Liver (tissue), 9 donors: ENCODE results near the gene APRT. TPM values are rescaled to one million over a fixed set of nuclear protein-coding genes. Genes with fewer than 3 reads are reported as not detected.

ENCODE experiments used
- DNase-seq: peaks from one replicate; pipeline ENCODE4 v3.0.0-alpha.2; 2017; ENCODE audit warnings: low spot score
- H3K27ac ChIP-seq, 2 donors: one replicate each; pipeline ENCODE4 v1.7.0; 2013; ENCODE audit warnings: inconsistent platforms in 2 of 2, low read length in 2 of 2, control low read depth in 1 of 2, low read depth in 1 of 2, mild to moderate bottlenecking in 1 of 2
- H3K27me3 ChIP-seq, 4 donors: one replicate each; pipeline versions ENCODE4 v1.6.1 to v1.7.0; 2013; ENCODE audit warnings: low read length in 3 of 4, inconsistent platforms in 1 of 4, mild to moderate bottlenecking in 1 of 4, moderate library complexity in 1 of 4; ENCODE audit not compliant: control insufficient read depth in 4 of 4, insufficient read depth in 4 of 4
- H3K36me3 ChIP-seq, 4 donors: one replicate each; pipeline versions ENCODE4 v1.6.1 to v1.7.0; 2013; ENCODE audit warnings: low read length in 3 of 4, mild to moderate bottlenecking in 3 of 4, low read depth in 1 of 4, moderate library complexity in 1 of 4; ENCODE audit not compliant: control insufficient read depth in 4 of 4, insufficient read depth in 3 of 4
- H3K4me1 ChIP-seq, 4 donors: one replicate each; pipeline versions ENCODE4 v1.6.1 to v1.7.0; 2013; ENCODE audit warnings: low read length in 3 of 4, mild to moderate bottlenecking in 3 of 4, moderate library complexity in 1 of 4; ENCODE audit not compliant: control insufficient read depth in 4 of 4, insufficient read depth in 4 of 4
- H3K4me3 ChIP-seq, 3 donors: one replicate each; pipeline versions ENCODE4 v1.6.1 to v1.7.0; 2013; ENCODE audit warnings: low read length in 3 of 3, control low read depth in 1 of 3, low read depth in 1 of 3, mild to moderate bottlenecking in 1 of 3
- H3K9ac ChIP-seq, 2 donors: one replicate each; pipeline ENCODE4 v1.7.0; 2013; ENCODE audit warnings: low read length in 2 of 2, mild to moderate bottlenecking in 2 of 2, moderate library complexity in 2 of 2, control low read depth in 1 of 2, low read depth in 1 of 2
- H3K9me3 ChIP-seq, 4 donors: one replicate each; pipeline versions ENCODE4 v1.6.1 to v1.7.0; 2013; ENCODE audit warnings: low read length in 3 of 4; ENCODE audit not compliant: control insufficient read depth in 4 of 4
- CTCF ChIP-seq: fragments of 150-350 bp; IDR thresholded peaks from 2 replicates; pipeline ENCODE4 v1.5.1; 2017; ENCODE audit warnings: improper control_type of control experiment, low read depth, low read length; ENCODE audit not compliant: missing input control
- EGR1 ChIP-seq, 2 donors: IDR thresholded peaks; 2 replicates each; pipeline ENCODE4 v1.6.1; 2016 to 2018; ENCODE audit warnings: antibody characterized with exemption in 2 of 2, low read depth in 2 of 2
- FOXA1 ChIP-seq: IDR thresholded peaks from 2 replicates; pipeline ENCODE4 v1.6.1; 2016; ENCODE audit warnings: antibody characterized with exemption
- FOXA2 ChIP-seq: IDR thresholded peaks from 2 replicates; pipeline ENCODE4 v1.6.1; 2016; ENCODE audit warnings: antibody characterized with exemption
- GABPA ChIP-seq, 2 donors: IDR thresholded peaks in 1 of 2; conservative IDR thresholded peaks in 1 of 2; 2 replicates each; pipeline ENCODE4 v1.6.1; 2016; ENCODE audit warnings: antibody characterized with exemption in 2 of 2, mild to moderate bottlenecking in 1 of 2, moderate library complexity in 1 of 2
- HNF4A ChIP-seq, 2 donors: conservative IDR thresholded peaks; 2 replicates each; pipeline ENCODE4 v1.6.1; 2016; ENCODE audit warnings: antibody characterized with exemption in 2 of 2, mild to moderate bottlenecking in 2 of 2
- HNF4G ChIP-seq: IDR thresholded peaks from 2 replicates; pipeline ENCODE4 v1.6.1; 2016; ENCODE audit warnings: antibody characterized with exemption
- JUND ChIP-seq, 2 donors: IDR thresholded peaks; 2 replicates each; pipeline ENCODE4 v1.6.1; 2016; ENCODE audit warnings: antibody characterized with exemption in 2 of 2
- MAX ChIP-seq: IDR thresholded peaks from 2 replicates; pipeline ENCODE4 v1.6.1; 2016; ENCODE audit warnings: antibody characterized with exemption
- NR2F2 ChIP-seq: IDR thresholded peaks from 2 replicates; pipeline ENCODE4 v1.6.1; 2016; ENCODE audit warnings: antibody characterized with exemption
- RAD21 ChIP-seq, 2 donors: IDR thresholded peaks; 2 replicates each; pipeline ENCODE4 v1.6.1; 2016; ENCODE audit warnings: antibody characterized with exemption in 2 of 2, mild to moderate bottlenecking in 2 of 2
- REST ChIP-seq: IDR thresholded peaks from 2 replicates; pipeline ENCODE4 v1.6.1; 2016; ENCODE audit warnings: antibody characterized with exemption, mild to moderate bottlenecking
- RXRA ChIP-seq, 2 donors: IDR thresholded peaks; 2 replicates each; pipeline ENCODE4 v1.6.1; 2017 to 2018; ENCODE audit warnings: antibody characterized with exemption in 2 of 2, mild to moderate bottlenecking in 1 of 2
- SP1 ChIP-seq: IDR thresholded peaks from 2 replicates; pipeline ENCODE4 v1.6.1; 2018; ENCODE audit warnings: antibody characterized with exemption, mild to moderate bottlenecking
- TAF1 ChIP-seq: conservative IDR thresholded peaks from 2 replicates; pipeline ENCODE4 v1.6.1; 2016; ENCODE audit warnings: antibody characterized with exemption, mild to moderate bottlenecking
- ZBTB33 ChIP-seq: IDR thresholded peaks from 2 replicates; pipeline ENCODE4 v1.6.1; 2016; ENCODE audit warnings: antibody characterized with exemption
- WGBS: extraction: QIAGEN DNeasy Blood & Tissue Kit; methylation state at CpG from one replicate; pipeline ENCODE4 v1.1.7; 2013; 5-methylcytosine and 5-hydroxymethylcytosine counted together
- polyA plus RNA-seq, 2 donors: library from polyadenylated mRNA; stranded (reverse) in 1 of 2; unstranded in 1 of 2; fragments of 200-250 nt in 1 of 2; fragments of >200 nt in 1 of 2; fragmentation: Nextera tagmentation in 1 of 2; extraction: Ambion mirVana in 1 of 2; gene quantifications; one replicate each; pipeline versions ENCODE4 v1.2.1 to v1.2.3, GENCODE V29; 2013 to 2015
- total RNA-seq, 2 donors: library from RNA; depleted of rRNA; stranded (reverse); fragments of >200 nt; gene quantifications; one replicate each; pipeline ENCODE4 v1.2.3, GENCODE V29; 2014
- donor health status: healthy.
- donor health status: healthy.
- donor health status: healthy.
- donor health status: healthy.
- donor health status: healthy.

APRT gene
- total and polyA plus RNA-seq, 4 donors, result 27.9 to 160 (median 94.4) TPM

GRCh38 chr16:88838566-88838965 is 26.8 kb upstream of the APRT start:
- Histone ChIP-seq H3K4me1 (no peaks in the 10 kb centered on the region), H3K27ac (no peak overlapping the region), H3K9ac (no peak overlapping the region), H3K27me3 (no peaks in the 10 kb centered on the region), H3K4me3 (no peak overlapping the region), H3K36me3 (peaks cover 0 to 33% (median 6%) of the 10 kb centered on the region in 4 donors), H3K9me3 (no peaks in the 10 kb centered on the region)
- 96% methylated on average over 19 of the region's 19 CpGs for WGBS
- no peak for DNase-seq
- TF ChIP-seq RXRA (IDR thresholded peaks at IDR 0.05) (no peak), EGR1 (IDR thresholded peaks at IDR 0.05; ENCODE audit: low read depth in 2 of 2) (no peak), FOXA1 (no peak), TAF1 (no peak), ZBTB33 (no peak), FOXA2 (no peak), HNF4G (no peak), RAD21 (IDR thresholded peaks at IDR 0.05) (no peak), REST (no peak), MAX (no peak)

- Histone ChIP-seq H3K4me1 (no peaks in the 10 kb centered on the region), H3K27ac (no peak overlapping the region), H3K4me3 (no peak overlapping the region), H3K27me3 (no peaks in the 10 kb centered on the region), H3K36me3 (peaks cover 0 to 29% (median 6%) of the 10 kb centered on the region in 4 donors), H3K9me3 (no peaks in the 10 kb centered on the region), H3K9ac (no peak overlapping the region)
- no peak for DNase-seq
- no peak for TF ChIP-seq SP1
- WGBS, result 96% methylated on average over 20 of the region's 20 CpGs
Measured at GRCh38 chr16:88837806-88838205, 26.1 kb upstream of the APRT start.

- WGBS, result 95% methylated on average over 17 of the region's 17 CpGs
- Histone ChIP-seq H3K36me3 (peaks cover 0 to 27% (median 6%) of the 10 kb centered on the region in 4 donors), H3K27ac (no peak overlapping the region)
- TF ChIP-seq REST (no peak), HNF4G (no peak), GABPA (IDR thresholded peaks at IDR 0.05 in 1 of 2, conservative IDR thresholded peaks at IDR 0.05 in 1 of 2) (no peak), JUND (IDR thresholded peaks at IDR 0.05) (no peak), CTCF (no peak), SP1 (no peak), MAX (no peak), FOXA1 (no peak), RAD21 (IDR thresholded peaks at IDR 0.05) (no peak), HNF4A (conservative IDR thresholded peaks at IDR 0.05) (no peak), FOXA2 (no peak), TAF1 (no peak), RXRA (IDR thresholded peaks at IDR 0.05) (no peak), EGR1 (IDR thresholded peaks at IDR 0.05; ENCODE audit: low read depth in 2 of 2) (no peak), NR2F2 (no peak)
Measured at GRCh38 chr16:88836791-88837190, 25.1 kb upstream of the APRT start.

More at GRCh38 chr16:88836791-88837190, 25.1 kb upstream of the APRT start:
- DNase-seq, result no peak
- Histone ChIP-seq H3K4me1 (no peaks in the 10 kb centered on the region), H3K9me3 (no peaks in the 10 kb centered on the region), H3K27me3 (no peaks in the 10 kb centered on the region), H3K4me3 (no peak overlapping the region), H3K9ac (no peak overlapping the region)
